Fibroblast of skin of back (primary cell): ENCODE results near the gene AHNAK2. TPM values are rescaled to one million over a fixed set of nuclear protein-coding genes. Genes with fewer than 3 reads are reported as not detected.
"Not testable (repeated sequence)": the region's sequence is repeated elsewhere in the genome, so short reads cannot be mapped to it uniquely, and the experiment has no call there.

Experiments used
- DNase-seq: peaks from one replicate; pipeline ENCODE4 v3.0.0-alpha.2; 2013
- polyA plus RNA-seq, 2 experiments: library from polyadenylated mRNA; unstranded; fragments of 120-200 nt; gene quantifications; one replicate each; pipeline ENCODE4 v1.2.1, GENCODE V29; 2013; ENCODE audit not compliant: insufficient read length in 2 of 2

The AHNAK2 gene
- polyA plus RNA-seq (2013, experiment 1 of 2; ENCODE audit: insufficient read length): 56.6 TPM
- polyA plus RNA-seq (2013, experiment 2 of 2; ENCODE audit: insufficient read length): 85.8 TPM

- peak; percentile 77 for DNase-seq
These were observed at the start of gene AHNAK2 for GRCh38 chr14:104977681-104978653. AHNAK2 (minus strand) TSS chr14:104978374; CDS start chr14:104978237, 137 bp downstream.

DNA sequence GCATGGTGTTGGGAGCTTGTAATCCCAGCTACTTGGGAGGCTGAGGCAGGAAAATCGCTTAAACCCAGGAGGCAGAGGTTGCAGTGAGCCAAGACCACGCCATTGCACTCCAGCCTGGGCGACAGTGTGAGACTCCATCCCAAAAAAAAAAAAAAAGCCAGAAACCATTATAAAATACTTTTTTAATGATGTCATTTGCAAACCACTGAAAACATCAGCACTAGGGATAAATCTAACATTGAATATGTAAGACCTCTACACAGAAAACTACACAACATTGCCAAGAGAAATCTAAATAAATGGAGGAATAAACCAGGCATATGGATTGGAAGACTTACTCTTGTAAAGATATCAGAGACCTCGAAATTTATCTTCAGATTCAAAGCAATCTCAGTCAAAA is 49.5 kb upstream of the AHNAK2 start:
- not testable (repeated sequence) for DNase-seq

DNA sequence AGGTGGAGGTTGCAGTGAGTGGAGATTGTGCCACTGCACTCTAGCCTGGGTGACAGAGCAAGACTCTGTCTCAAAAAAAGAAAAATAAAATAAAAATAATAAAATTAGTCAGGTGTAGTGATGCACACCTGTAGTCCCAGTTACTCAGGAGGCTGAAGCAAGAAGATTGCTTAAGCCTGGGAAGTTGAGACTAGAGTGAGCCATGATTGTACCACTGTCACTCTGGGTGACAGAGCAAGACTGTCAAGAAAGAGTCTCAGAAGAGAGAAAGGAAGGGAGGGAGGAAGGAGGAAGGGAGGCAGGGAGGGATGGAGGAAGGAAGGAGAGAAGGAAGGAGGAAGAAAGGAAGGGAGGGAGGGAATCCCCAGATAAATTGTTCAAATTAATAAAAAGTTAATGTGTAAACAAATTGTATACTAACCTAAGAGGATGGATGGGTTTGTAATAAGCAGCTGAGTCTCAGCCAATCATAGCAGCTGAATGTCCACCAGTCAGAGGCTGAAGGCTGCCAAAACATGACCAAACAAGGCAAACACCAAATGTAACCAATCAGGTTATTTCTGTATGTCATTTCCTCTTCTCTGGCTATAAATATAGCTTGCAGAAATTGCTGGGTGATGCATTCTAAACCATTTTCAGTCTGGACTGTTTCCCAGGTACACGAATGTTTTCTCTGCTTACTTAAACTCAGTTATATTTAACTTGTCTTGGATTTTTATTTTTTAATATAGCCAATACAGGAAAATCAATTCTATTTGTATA is 48.8 kb upstream of the AHNAK2 start:
- peak; percentile 63 for DNase-seq

DNA sequence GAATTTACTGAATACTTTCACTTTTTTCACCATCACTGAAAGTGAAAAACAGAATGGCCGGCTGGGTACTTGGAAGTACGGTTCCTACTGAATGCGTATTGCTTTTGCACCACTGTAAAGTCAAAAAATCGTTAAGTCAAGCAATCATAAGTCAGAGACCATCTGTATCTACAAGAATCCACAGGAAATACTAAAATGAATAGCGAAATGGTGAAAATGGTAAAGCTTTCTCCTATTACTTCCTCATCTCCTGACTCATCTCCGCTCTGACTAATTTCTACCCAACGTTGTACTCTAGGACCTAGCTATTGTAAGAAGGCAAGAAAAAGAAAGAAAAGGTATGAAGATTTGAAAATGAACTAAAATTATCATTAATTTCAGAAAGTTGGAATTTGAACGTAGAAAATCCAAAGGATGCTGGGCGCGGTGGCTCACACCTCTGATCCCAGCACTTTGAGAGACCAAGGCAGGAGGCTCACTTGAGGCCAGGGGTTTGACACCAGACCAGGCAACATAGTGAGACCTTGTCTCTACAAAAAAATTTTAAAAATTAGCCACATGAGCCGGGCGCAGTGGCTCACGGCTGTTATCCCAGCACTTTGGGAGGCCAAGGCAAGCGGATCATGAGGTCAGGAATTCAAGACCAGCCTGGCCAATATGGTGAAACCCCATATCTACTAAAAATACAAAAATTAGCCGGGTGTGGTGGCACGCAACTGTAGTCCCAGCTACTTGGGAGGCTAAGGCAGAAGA is 48.0 kb upstream of the AHNAK2 start:
- DNase-seq: peak; percentile 74

- DNase-seq: no peak
These were observed 47.3 kb upstream of the AHNAK2 start for GRCh38 chr14:105025429-105025828.

DNA sequence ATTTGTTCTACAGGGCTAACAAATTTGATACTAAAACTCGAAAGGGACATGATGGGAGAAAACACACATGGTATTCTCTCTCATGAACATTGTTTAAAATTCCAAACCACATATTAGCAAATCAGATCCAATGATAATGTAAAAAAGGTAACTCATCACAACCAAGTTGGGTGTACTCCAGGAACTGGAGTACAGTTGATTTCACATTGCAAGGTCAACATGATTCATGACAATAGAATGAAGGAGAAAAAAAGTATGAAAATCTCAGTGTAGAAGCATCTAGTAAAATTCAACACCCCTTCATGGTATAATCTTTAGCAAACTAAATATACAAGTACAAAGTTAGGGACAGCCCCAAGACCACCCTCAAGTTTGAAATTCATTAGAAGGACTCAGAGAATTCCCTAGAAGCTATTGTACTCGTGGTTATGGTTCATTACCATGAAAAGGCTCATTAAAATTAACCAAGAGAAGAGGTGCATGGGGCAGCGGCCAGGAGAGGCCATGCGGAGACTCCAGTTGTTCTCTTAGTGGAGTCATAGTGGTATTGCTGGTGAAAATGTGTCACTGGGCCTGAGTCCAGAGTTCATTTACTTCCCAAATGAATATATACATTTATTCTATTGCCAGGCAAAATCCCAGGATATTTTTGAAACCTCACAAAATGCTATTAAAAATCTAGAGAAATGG is 45.8 kb upstream of the AHNAK2 start:
- DNase-seq: peak; percentile 65

GRCh38 chr14:105023144-105023543 is 45.0 kb upstream of the AHNAK2 start:
- no peak for DNase-seq

DNA sequence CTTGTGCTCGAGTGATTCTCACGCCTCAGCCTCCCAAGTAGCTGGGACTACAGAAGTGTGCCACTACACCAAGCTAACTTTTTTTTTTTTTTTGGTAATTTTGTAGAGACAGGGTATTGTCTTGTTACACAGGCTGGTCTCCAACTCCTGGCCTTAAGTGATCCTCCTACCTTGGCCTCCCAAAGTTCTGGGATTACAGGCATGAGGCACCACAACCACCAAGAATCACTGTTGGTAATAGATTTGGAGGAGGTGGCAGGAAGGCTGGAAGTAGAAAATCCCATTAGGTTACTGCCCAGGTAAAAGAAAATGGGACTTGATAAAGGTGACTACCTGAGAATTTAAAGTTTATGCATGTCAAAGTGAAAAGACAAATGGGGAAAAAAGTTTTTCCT is 44.1 kb upstream of the AHNAK2 start:
- DNase-seq: no peak

DNA sequence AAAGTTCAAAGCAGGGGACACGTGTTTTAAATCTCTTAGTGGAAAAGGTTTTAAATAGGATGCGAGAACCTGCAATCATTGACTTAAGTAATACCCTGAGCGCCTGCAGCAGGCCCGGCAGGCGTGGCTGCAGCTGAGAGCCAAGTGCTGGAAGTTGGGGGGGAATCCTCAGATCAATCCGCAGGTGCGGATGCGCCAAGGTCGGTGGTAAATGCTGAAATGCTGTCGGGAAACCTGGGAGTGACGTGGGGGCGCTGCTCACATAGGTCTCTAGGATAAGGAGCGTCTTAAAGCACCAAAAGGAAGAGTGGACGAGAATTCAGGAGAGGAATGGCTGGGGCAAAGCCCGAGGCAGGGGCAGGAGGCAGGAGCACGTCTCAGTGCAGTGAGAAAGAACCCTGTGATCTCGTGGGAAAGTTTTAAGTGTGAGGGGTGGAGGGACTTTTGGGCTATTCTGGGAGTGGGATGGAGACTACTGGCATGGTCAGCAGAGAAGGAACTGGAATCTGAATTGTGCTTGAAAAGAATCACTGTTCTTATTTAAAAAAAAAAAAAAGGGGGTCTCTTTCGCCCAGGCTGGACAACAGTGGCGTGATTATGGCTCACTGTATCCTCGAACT is 43.6 kb upstream of the AHNAK2 start:
- peak; percentile 46 for DNase-seq

GRCh38 chr14:105020815-105021655 is 42.9 kb upstream of the AHNAK2 start, which contains the start of gene CDCA4:
CDCA4 (minus strand) TSS chr14:105021083; CDS start chr14:105011929, 9,154 bp downstream.
- DNase-seq: peak; percentile 94

DNA sequence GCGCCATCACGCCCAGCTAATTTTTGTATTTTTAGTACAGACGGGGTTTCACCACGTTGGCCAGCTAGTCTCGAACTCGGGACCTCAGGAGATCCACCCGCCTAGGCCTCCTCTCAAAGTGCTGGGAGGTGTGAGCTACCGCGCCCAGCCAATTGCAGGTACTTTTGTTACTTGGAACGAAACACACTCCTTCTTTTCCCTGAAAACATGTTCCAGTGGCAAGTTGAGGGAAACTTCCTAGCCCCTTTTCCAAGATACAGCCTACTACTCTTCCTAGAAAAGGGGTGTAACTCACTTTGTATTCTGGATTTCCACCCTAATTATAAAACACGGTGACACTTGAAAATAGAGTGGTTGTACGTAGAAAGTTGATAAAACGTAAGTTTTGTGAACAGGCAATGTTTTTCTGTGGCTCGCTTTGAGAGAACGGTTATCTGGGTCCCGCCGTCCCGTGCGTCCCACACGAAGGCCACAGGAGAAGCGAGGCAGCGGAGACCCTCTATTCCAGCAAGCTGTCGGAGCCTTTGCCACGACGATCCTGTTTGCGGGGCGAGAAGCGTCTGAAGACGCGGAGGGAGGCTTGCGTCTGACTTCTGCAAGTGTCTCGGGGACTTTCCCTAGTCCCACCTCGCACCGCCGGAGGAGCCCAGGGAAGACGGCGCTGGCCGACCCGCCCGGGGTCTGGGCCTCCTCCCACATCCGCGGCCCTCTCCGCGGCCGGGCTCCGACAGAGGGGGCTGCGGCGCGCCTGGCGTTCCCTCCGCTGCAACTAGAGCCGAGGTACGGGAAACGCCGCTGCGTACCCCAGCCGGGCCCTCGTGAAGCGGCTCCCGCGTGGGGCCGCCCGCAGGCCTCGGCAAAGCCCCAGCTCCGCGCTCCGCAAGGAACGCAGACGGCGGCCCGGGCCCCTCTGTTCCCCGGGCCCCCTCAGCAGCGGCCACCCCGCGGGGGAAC is 42.0 kb upstream of the AHNAK2 start:
- DNase-seq: peak; percentile 37

- DNase-seq: no peak
These were observed 40.2 kb upstream of the AHNAK2 start for GRCh38 chr14:105018414-105018813.

DNA sequence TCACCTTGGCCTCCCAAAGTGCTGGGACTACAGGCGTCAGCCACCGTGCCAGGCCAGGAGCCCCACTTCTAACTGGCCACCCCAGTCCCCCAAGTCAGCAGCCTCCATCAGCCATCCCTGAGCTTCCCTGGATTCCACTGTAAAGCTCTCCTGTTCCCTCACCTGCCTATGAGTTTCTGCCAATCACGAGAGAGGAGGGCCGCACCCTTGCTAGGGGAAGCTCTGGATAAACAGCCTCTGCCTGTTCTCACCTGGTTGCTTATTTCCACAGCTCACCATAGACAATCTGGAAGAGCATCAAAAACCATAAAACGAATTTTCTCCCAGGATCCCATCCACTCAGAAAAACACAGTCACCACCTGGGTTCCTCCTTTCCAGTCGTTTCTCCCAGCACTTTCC is 37.7 kb upstream of the AHNAK2 start:
- no peak for DNase-seq

GRCh38 chr14:105015242-105015641 is 37.1 kb upstream of the AHNAK2 start:
- DNase-seq: no peak

DNA sequence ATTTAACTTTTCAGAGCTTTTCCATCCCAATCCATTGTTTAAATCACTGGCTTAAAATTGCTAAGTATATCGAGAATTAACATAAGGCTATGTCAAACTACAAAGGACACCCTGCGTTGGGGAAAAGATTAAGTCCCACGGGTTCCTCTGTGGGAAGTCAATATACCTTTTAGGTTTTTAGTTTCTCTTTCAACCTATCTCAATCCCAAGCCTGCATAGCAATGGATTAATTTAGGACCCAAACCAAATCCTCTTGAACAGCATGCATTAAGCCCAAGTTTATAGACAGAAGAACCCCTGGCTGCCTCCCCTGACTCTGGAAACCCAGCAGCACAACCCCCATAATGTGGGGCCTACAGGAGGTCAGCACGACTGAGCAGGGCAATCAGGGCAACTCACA is 36.5 kb upstream of the AHNAK2 start:
- DNase-seq: no peak

DNA sequence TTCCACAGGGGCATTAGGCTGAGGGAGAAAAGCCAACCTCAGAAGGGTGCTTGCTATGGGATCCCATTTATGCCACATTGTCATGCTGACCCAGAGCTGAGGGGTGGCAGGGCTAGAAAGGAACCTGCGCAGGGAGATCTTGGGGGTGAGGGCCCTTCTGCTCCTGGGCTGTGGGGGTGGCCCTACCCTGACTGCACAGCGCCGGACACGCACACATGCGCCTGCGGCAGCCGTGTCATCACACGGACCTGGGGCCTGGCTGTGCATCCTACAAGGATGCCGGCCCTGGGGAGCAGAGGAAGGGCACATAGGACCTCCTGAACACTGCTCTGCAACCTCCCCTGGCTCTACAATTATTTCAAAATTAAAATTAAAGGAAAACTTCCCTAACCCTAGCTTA is 35.9 kb upstream of the AHNAK2 start:
- no peak for DNase-seq

DNA sequence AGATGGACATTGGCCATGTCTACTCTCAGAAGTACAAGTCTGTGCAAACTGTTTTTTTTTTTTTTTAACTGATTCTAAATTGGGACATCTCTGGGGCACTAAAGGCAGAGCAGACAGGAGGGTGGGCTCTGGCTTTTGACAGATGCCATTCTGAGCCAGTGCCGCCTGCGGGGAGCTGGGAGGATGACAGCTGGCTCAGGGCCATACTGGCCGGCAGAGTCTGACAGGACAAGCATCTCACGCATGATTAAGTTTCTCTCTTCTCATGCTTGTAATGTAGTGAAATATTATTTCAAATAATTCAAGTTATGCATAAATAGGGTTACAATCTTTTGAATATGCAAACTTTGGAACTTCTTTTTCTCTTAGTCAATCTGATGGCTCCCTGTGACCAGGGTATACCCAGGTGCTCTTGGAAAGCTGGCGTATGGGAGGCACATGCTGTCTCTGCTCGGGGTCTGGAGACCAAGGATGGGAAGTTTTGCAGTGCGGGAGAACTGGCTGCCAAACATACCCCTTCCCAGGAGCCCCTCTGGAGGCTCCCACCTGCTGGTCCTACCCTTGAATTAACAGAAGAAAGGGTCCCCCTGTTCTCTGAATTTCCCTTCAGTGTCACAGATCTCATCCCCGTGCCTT is 35.1 kb upstream of the AHNAK2 start:
- peak; percentile 31 for DNase-seq

DNA sequence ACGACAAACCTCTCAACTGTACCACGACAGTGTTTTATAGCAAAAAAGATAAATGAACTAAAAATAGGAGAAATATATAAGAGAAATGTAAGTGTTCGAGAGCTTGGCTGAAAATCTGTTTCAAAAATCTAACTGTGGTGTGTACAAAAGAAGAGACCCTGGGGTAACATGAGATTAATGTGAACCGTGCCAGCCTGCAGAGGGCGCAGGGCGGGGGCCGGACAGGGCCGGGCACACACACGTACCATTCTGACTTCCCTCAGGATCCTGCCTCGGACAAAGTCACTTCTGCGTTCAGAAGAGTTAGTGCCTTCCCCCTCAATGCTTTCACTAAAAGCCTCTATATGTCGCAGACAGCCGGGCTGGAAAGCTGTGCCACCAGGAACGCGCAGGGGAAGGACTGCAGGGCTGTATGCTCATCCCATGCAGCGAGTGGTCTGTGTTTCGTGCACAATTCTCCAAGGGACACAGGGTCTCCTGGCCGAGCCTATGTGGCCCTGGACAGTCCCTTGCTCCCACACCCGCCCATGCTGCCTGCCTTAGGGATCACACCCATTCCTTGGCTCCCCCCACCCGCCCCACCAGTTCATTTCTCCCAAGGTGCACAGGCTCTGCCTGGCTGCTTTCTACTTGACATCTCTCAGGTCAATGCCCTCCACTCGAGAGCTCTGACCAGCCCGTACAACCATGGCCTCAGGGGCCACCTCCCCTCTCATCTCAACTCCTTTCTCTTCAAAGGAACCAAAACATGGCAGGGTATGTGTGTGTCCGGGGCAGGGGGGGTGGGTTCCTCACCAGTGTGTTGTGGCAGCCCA is 34.2 kb upstream of the AHNAK2 start:
- DNase-seq: no peak
